GM10847 (cell line): ENCODE measurements around the gene OR10G3.

Experiments used
- POLR2A ChIP-seq: IDR thresholded peaks from 2 replicates; pipeline ENCODE4 v1.6.1; 2011; ENCODE audit not compliant: insufficient read length; ENCODE audit errors: extremely low read depth

The OR10G3 gene

GRCh38 chr14:21537090-21537424 lies 42.8 kb downstream of the OR10G3 start:
- no peak for TF ChIP-seq POLR2A

GRCh38 chr14:21536418-21537089 lies 43.3 kb downstream of the OR10G3 start:
- no peak for TF ChIP-seq POLR2A

GRCh38 chr14:21535545-21536417 lies 44.1 kb downstream of the OR10G3 start:
- TF ChIP-seq POLR2A: no peak

- TF ChIP-seq POLR2A: no peak
These were observed 45.3 kb downstream of the OR10G3 start for GRCh38 chr14:21534576-21534975.

GRCh38 chr14:21533294-21533693 lies 46.6 kb downstream of the OR10G3 start:
- TF ChIP-seq POLR2A: no peak

- no peak for TF ChIP-seq POLR2A
These were observed 50.4 kb downstream of the OR10G3 start for GRCh38 chr14:21529515-21529914.

- no peak for TF ChIP-seq POLR2A
These were observed 51.2 kb downstream of the OR10G3 start for GRCh38 chr14:21528381-21529348.

- TF ChIP-seq POLR2A: no peak
These were observed 52.6 kb downstream of the OR10G3 start for GRCh38 chr14:21527318-21527679.

- TF ChIP-seq POLR2A: no peak
These were observed 53.1 kb downstream of the OR10G3 start for GRCh38 chr14:21526672-21527317.

GRCh38 chr14:21525962-21526671 lies 53.8 kb downstream of the OR10G3 start, which contains the start of gene SALL2:
Gene SALL2 (minus strand): TSS chr14:21526346. CDS start chr14:21526127, 219 bp downstream.
- peak; percentile 15 for TF ChIP-seq POLR2A

GRCh38 chr14:21525571-21525961 lies 54.3 kb downstream of the OR10G3 start:
- no peak for TF ChIP-seq POLR2A

- TF ChIP-seq POLR2A: no peak
These were observed 55.0 kb downstream of the OR10G3 start for GRCh38 chr14:21524575-21525490.

- TF ChIP-seq POLR2A: no peak
These were observed 56.7 kb downstream of the OR10G3 start for GRCh38 chr14:21523203-21523602.
